ENCODE results near the gene COL12A1. TPM values are rescaled to one million over a fixed set of nuclear protein-coding genes. Genes with fewer than 3 reads are reported as not detected.

Gene COL12A1
- total RNA-seq, 1 experiment from 2014 or later = 12.5 TPM

GRCh38 chr6:75156186-75156878, 49.5 kb downstream of the COL12A1 start:
- Histone ChIP-seq H3K9me2 (ENCODE audit: insufficient read depth) (no peaks in the 10 kb centered on the region), H3K9me3 (ENCODE audit: insufficient read depth, low read depth) (no peaks in the 10 kb centered on the region), H4K20me1 (ENCODE audit: insufficient read depth) (no peaks in the 10 kb centered on the region), H3K4me1 (replicated peaks; ENCODE audit: insufficient read depth) (peaks cover under 1% of the 10 kb centered on the region; the same call in 1 of the 2 replicates), H3K27ac (no peak overlapping the region), H3K4me2 (no peak overlapping the region), H3K4me3 (no peak overlapping the region), H2AFZ (no peak overlapping the region), H3K79me2 (ENCODE audit: low read depth) (no peaks in the 10 kb centered on the region), H3K36me3 (ENCODE audit: low read depth) (no peaks in the 10 kb centered on the region), H3K27me3 (ENCODE audit: insufficient read depth, low read depth) (no peaks in the 10 kb centered on the region), H3F3A (ENCODE audit: insufficient read depth, low read depth) (no peaks in the 10 kb centered on the region)
- no peak for DNase-seq
- ChIA-PET POLR2A (ENCODE audit: unreplicated experiment) (no interaction called here), CTCF (interaction anchor here (0.6 kb wide), 1 partner anchor 391 kb away, joined by 3 read pairs; no protein-coding TSS in a partner anchor)
- TF ChIP-seq CTCF (conservative IDR thresholded peaks at IDR 0.05) = no peak
- no peak for TF ChIP-seq EZH2 (IDR thresholded peaks at IDR 0.05; ENCODE audit: low read depth)
- intact Hi-C loops (cut with micrococcal nuclease; ENCODE audit: unreplicated experiment) = no loop called here
- no TSS peak for BruUV-seq (replicated peaks)

GRCh38 chr6:75155631-75156030, 50.2 kb downstream of the COL12A1 start:
- intact Hi-C loops (cut with micrococcal nuclease; ENCODE audit: unreplicated experiment) = no loop called here
- TF ChIP-seq EZH2 (IDR thresholded peaks at IDR 0.05; ENCODE audit: low read depth) (no peak), CTCF (conservative IDR thresholded peaks at IDR 0.05) (no peak)
- Histone ChIP-seq H4K20me1 (ENCODE audit: insufficient read depth) (no peaks in the 10 kb centered on the region), H3K4me2 (no peak overlapping the region), H2AFZ (no peak overlapping the region), H3K36me3 (ENCODE audit: low read depth) (no peaks in the 10 kb centered on the region), H3K27me3 (ENCODE audit: insufficient read depth, low read depth) (no peaks in the 10 kb centered on the region), H3K27ac (no peak overlapping the region), H3F3A (ENCODE audit: insufficient read depth, low read depth) (no peaks in the 10 kb centered on the region), H3K4me1 (replicated peaks; ENCODE audit: insufficient read depth) (peaks cover 8% of the 10 kb centered on the region; the same call in 1 of the 2 replicates), H3K9me2 (ENCODE audit: insufficient read depth) (no peaks in the 10 kb centered on the region), H3K4me3 (no peak overlapping the region), H3K79me2 (ENCODE audit: low read depth) (no peaks in the 10 kb centered on the region), H3K9me3 (ENCODE audit: insufficient read depth, low read depth) (no peaks in the 10 kb centered on the region)
- POLR2A ChIA-PET (ENCODE audit: unreplicated experiment) = no interaction called here
- no peak for DNase-seq
- CTCF ChIA-PET = interaction anchor here (0.6 kb wide), 1 partner anchor 390 kb away, joined by 3 read pairs; no protein-coding TSS in a partner anchor
- BruUV-seq (replicated peaks) = no TSS peak

- no TSS peak for BruUV-seq (replicated peaks)
- CTCF ChIA-PET = no interaction called here
These were observed 50.9 kb downstream of the COL12A1 start for GRCh38 chr6:75154973-75155372.

More at GRCh38 chr6:75154973-75155372, 50.9 kb downstream of the COL12A1 start:
- POLR2A ChIA-PET (ENCODE audit: unreplicated experiment) = no interaction called here
- Histone ChIP-seq H3K4me1 (replicated peaks; ENCODE audit: insufficient read depth) (peaks cover 12% of the 10 kb centered on the region; the same call in 1 of the 2 replicates), H2AFZ (no peak overlapping the region), H4K20me1 (ENCODE audit: insufficient read depth) (no peaks in the 10 kb centered on the region), H3K4me3 (no peak overlapping the region), H3K27me3 (ENCODE audit: insufficient read depth, low read depth) (no peaks in the 10 kb centered on the region), H3F3A (ENCODE audit: insufficient read depth, low read depth) (no peaks in the 10 kb centered on the region), H3K4me2 (no peak overlapping the region), H3K36me3 (ENCODE audit: low read depth) (no peaks in the 10 kb centered on the region), H3K27ac (no peak overlapping the region), H3K79me2 (ENCODE audit: low read depth) (no peaks in the 10 kb centered on the region), H3K9me2 (ENCODE audit: insufficient read depth) (no peaks in the 10 kb centered on the region), H3K9me3 (ENCODE audit: insufficient read depth, low read depth) (no peaks in the 10 kb centered on the region)
- no peak for DNase-seq
- intact Hi-C loops (cut with micrococcal nuclease; ENCODE audit: unreplicated experiment) = no loop called here
- TF ChIP-seq CTCF (conservative IDR thresholded peaks at IDR 0.05) (no peak), EZH2 (IDR thresholded peaks at IDR 0.05; ENCODE audit: low read depth) (no peak)
